ENCODE results near the gene CD48.

- TF ChIP-seq CTCF (conservative IDR thresholded peaks at IDR 0.05; ENCODE audit: low read depth, low read length) = no peak
- no peak for TF ChIP-seq SMC3 (IDR thresholded peaks at IDR 0.05; ENCODE audit: low read depth, low read length)
- TF ChIP-seq CEBPB (IDR thresholded peaks at IDR 0.05; ENCODE audit: low read depth, low read length) = no peak
- TF ChIP-seq RAD21 (IDR thresholded peaks at IDR 0.05; ENCODE audit: low read length) = no peak
- no peak for TF ChIP-seq RFX5 (IDR thresholded peaks at IDR 0.05; ENCODE audit: low read depth, low read length)
- TF ChIP-seq RCOR1 (IDR thresholded peaks at IDR 0.05; ENCODE audit: insufficient replicate concordance, low read length) = no peak
- no peak for TF ChIP-seq POLR2A (IDR thresholded peaks at IDR 0.05; ENCODE audit: low read depth, low read length)
- TF ChIP-seq MAZ (IDR thresholded peaks at IDR 0.05; ENCODE audit: borderline replicate concordance, low read depth, low read length) = no peak
- TF ChIP-seq CHD1 (IDR thresholded peaks at IDR 0.05; ENCODE audit: low read depth, low read length) = no peak
- TF ChIP-seq BHLHE40 (IDR thresholded peaks at IDR 0.05; ENCODE audit: low read depth, low read length) = no peak
These were observed 9.9 kb upstream of the CD48 start for GRCh38 chr1:160721473-160721872.
